Prostate gland (tissue), 2 donors: Measurements from ENCODE around the gene MAGI2. TPM values are rescaled to one million over a fixed set of nuclear protein-coding genes. Genes with fewer than 3 reads are reported as not detected.

Experiments used
- DNase-seq: peaks from one replicate; pipeline ENCODE4 v3.0.0-alpha.2; 2019; ENCODE audit warnings: low spot score
- H3K27ac ChIP-seq, 2 donors: fragments of 200-600 bp; sonication (generic); 2 replicates each; pipeline ENCODE4 v1.5.1; 2017 to 2019
- H3K27me3 ChIP-seq: fragments of 200-600 bp; sonication (generic); replicated peaks from 2 replicates; pipeline ENCODE4 v1.5.1; 2019; ENCODE audit not compliant: insufficient read depth
- H3K36me3 ChIP-seq, 2 donors: fragments of 200-600 bp; sonication (generic); 1 replicate in 1 of 2; 2 replicates in 1 of 2; pipeline versions ENCODE4 v1.5.1 to v1.8.1; 2017 to 2019
- H3K4me1 ChIP-seq: fragments of 200-600 bp; sonication (generic); replicated peaks from 2 replicates; pipeline ENCODE4 v1.5.1; 2019
- H3K4me3 ChIP-seq, 2 donors: fragments of 200-600 bp; sonication (generic); 2 replicates each; pipeline ENCODE4 v1.5.1; 2017 to 2019
- H3K9me3 ChIP-seq: fragments of 200-600 bp; sonication (generic); 2 replicates; pipeline ENCODE4 v1.5.1; 2017
- POLR2A ChIP-seq: fragments of 450-650 bp; IDR thresholded peaks from one replicate; pipeline ENCODE4 v1.6.1; 2016; ENCODE audit warnings: antibody characterized with exemption, mild to moderate bottlenecking
- POLR2AphosphoS5 ChIP-seq: sonication (generic); formaldehyde crosslinking; IDR thresholded peaks from one replicate; pipeline ENCODE4 v1.6.1; 2017; ENCODE audit warnings: antibody characterized with exemption
- WGBS: methylation state at CpG from one replicate; pipeline ENCODE4 v1.1.5; 2018; 5-methylcytosine and 5-hydroxymethylcytosine counted together
- intact Hi-C: fragments of 100-400 bp; cut with DNase I; formaldehyde crosslinking; loops from one replicate; pipeline ENCODE4 v1.14.2; 2022
- total RNA-seq, 2 donors: library from RNA; depleted of rRNA; stranded (reverse); fragments of >200 nt; gene quantifications; one replicate each; pipeline ENCODE4 v1.1.0, GENCODE V29; 2016
- TF ChIP-seq, protein P1 (sequence below), 4 experiments: fragments of 200-600 bp in 2 of 4; fragments of 450-650 bp in 2 of 4; sonication (generic) in 2 of 4; IDR thresholded peaks; 1 replicate in 3 of 4; 2 replicates in 1 of 4; pipeline ENCODE4 v1.5.1; 2016 to 2019; ENCODE audit warnings: antibody characterized with exemption in 4 of 4, mild to moderate bottlenecking in 2 of 4, moderate library complexity in 2 of 4

Gene MAGI2
- total RNA-seq, 2 donors from 2014 or later: 27.1 to 31.3 TPM

DNA sequence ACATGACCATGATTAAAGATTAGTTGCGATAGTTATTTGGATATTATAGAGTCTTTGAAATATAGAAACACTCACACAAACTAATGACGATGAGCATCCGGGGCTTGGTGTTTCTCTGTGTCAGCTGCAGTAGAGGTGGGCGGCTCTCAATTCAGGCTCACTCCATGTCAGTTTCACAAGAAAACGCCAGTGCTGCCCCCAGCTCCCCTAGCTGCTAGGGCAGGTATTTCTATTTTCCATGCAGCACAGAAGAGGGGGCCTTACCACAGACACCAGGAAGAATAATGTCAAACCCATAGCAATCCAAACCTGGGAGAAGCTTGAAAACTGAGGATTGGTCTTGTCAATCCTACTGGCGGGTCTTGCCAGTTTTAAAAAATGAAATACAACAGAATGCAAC is 1457.8 kb downstream of the MAGI2 start:
- no peaks in the 10 kb centered on the region for H3K4me1 ChIP-seq
- H3K9me3 ChIP-seq: no peaks in the 10 kb centered on the region
- no peaks in the 10 kb centered on the region for H3K27me3 ChIP-seq
- DNase-seq: no peak
- no peak overlapping the region for H3K27ac ChIP-seq
- no peaks in the 10 kb centered on the region for H3K36me3 ChIP-seq
- intact Hi-C loops: no loop called here
- 66% methylated on average over 6 of the region's 6 CpGs for WGBS
- no peak overlapping the region for H3K4me3 ChIP-seq
- TF ChIP-seq, protein P1, sequence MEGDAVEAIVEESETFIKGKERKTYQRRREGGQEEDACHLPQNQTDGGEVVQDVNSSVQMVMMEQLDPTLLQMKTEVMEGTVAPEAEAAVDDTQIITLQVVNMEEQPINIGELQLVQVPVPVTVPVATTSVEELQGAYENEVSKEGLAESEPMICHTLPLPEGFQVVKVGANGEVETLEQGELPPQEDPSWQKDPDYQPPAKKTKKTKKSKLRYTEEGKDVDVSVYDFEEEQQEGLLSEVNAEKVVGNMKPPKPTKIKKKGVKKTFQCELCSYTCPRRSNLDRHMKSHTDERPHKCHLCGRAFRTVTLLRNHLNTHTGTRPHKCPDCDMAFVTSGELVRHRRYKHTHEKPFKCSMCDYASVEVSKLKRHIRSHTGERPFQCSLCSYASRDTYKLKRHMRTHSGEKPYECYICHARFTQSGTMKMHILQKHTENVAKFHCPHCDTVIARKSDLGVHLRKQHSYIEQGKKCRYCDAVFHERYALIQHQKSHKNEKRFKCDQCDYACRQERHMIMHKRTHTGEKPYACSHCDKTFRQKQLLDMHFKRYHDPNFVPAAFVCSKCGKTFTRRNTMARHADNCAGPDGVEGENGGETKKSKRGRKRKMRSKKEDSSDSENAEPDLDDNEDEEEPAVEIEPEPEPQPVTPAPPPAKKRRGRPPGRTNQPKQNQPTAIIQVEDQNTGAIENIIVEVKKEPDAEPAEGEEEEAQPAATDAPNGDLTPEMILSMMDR (IDR thresholded peaks at IDR 0.05): no peak
- TF ChIP-seq POLR2A (no peak), POLR2AphosphoS5 (no peak)

DNA sequence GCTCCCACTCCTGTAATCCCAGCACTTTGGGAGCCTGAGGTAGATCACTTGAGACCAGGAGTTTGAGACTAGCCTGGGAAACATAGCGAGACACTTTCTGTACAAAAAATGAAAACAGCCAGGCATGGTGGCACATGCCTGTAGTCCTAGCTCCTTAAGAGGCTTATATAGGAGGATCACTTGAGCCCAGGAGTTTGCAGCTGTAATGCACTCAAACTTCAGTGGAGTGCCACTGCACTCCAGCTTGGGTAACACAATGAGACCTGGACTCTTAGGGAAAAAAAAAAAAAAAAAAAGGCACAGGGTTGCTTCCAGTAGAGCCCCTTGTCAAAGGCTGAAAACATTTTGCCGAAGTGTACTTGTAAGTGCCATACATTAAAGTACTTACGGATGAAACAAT is 1459.6 kb downstream of the MAGI2 start:
- H3K27ac ChIP-seq: no peak overlapping the region
- H3K27me3 ChIP-seq: no peaks in the 10 kb centered on the region
- no peak overlapping the region for H3K4me3 ChIP-seq
- intact Hi-C loops: no loop called here
- WGBS: 88% methylated on average over 3 of the region's 3 CpGs
- TF ChIP-seq POLR2A (no peak), POLR2AphosphoS5 (no peak)
- TF ChIP-seq, protein P1 (IDR thresholded peaks at IDR 0.05): no peak
- no peak for DNase-seq
- no peaks in the 10 kb centered on the region for H3K9me3 ChIP-seq
- H3K36me3 ChIP-seq: no peaks in the 10 kb centered on the region
- no peaks in the 10 kb centered on the region for H3K4me1 ChIP-seq

GRCh38 chr7:77991656-77992055 is 1461.8 kb downstream of the MAGI2 start:
- Histone ChIP-seq H3K27me3 (no peaks in the 10 kb centered on the region), H3K27ac (no peak overlapping the region), H3K4me1 (no peaks in the 10 kb centered on the region), H3K4me3 (no peak overlapping the region), H3K36me3 (no peaks in the 10 kb centered on the region), H3K9me3 (no peaks in the 10 kb centered on the region)
- no peak for DNase-seq
- WGBS: 60% methylated on average over 4 of the region's 4 CpGs
- no peak for TF ChIP-seq POLR2AphosphoS5
- TF ChIP-seq POLR2A: no peak
- TF ChIP-seq, protein P1 (IDR thresholded peaks at IDR 0.05): no peak
- intact Hi-C loops: no loop called here

DNA sequence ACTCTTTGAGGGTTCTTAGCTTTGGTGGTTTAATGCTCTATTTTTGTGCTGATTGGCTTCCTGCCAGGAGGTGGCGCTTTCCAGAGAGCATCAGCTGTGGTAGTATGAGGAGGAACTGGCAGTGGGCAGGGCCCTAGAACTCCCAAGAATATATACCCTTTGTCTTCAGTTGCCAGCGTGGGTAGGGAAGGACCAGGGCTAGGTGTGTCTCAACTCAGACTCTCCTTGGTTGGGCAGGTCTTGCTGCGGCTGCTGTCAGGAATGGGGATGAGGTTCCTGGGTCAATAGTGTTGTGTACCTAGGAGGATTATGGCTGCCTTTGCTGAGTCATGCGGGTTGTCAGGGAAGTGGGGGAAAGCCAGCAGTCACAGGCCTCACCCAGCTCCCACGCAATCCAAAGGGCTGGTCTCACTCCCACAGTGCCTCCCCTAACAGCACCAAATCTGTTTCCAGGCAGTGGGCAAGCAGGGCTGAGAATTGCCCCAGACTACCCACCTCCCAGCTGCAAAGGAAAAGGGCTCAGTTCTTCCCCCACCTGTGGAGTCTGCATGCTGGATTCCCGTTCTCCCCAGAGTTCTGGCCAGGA is 1463.4 kb downstream of the MAGI2 start:
- Histone ChIP-seq H3K4me3 (no peak overlapping the region), H3K27me3 (no peaks in the 10 kb centered on the region), H3K27ac (no peak overlapping the region), H3K36me3 (no peaks in the 10 kb centered on the region), H3K4me1 (no peaks in the 10 kb centered on the region), H3K9me3 (no peaks in the 10 kb centered on the region)
- intact Hi-C loops: no loop called here
- no peak for DNase-seq
- TF ChIP-seq, protein P1 (IDR thresholded peaks at IDR 0.05): no peak
- TF ChIP-seq POLR2A (no peak), POLR2AphosphoS5 (no peak)
- 88% methylated on average over 6 of the region's 6 CpGs for WGBS

DNA sequence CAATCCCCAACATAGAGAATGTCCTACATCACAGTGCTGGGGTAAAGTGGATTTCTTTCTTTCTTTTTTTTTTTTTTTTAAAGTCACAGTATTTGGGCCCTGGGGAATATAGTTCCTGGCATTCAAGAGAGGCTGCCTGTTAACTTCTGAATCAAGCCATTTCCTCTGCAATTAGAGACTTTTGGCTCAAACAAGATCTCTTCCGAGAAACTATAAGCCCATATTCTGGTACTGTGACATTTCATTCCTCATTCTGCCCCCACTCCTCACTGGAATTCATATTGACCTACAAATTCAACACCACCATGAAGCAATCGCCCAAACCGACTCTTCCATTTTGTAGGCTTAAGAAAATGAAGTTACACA is 1467.5 kb downstream of the MAGI2 start:
- no peaks in the 10 kb centered on the region for H3K36me3 ChIP-seq
- no peak overlapping the region for H3K27ac ChIP-seq
- H3K9me3 ChIP-seq: no peaks in the 10 kb centered on the region
- H3K4me3 ChIP-seq: no peak overlapping the region
- 72% methylated on average over 3 of the region's 3 CpGs for WGBS
- DNase-seq: no peak
- intact Hi-C loops: no loop called here
- no peaks in the 10 kb centered on the region for H3K4me1 ChIP-seq
- no peak for TF ChIP-seq POLR2AphosphoS5
- TF ChIP-seq POLR2A: no peak
- TF ChIP-seq, protein P1 (IDR thresholded peaks at IDR 0.05): no peak
- H3K27me3 ChIP-seq: no peaks in the 10 kb centered on the region
